Erythroblast (primary cell): ENCODE data around the gene RPS3.

Experiments
- DNase-seq, 2 experiments: peaks; one replicate each; lab custom pipeline; 2025; lab: John Stamatoyannopoulos, UW
- GATA1 ChIP-seq: IDR thresholded peaks from 2 replicates; pipeline ENCODE4 v1.6.1; 2011; ENCODE audit warnings: low read depth, mild to moderate bottlenecking, control low read depth, low read length, moderate library complexity
- POLR2A ChIP-seq: IDR thresholded peaks from 2 replicates; pipeline ENCODE4 v1.6.1; 2011; ENCODE audit warnings: mild to moderate bottlenecking, low read length

Gene RPS3

GRCh38 chr11:75420224-75421034, 21.1 kb downstream of the RPS3 start:
- TF ChIP-seq POLR2A (no peak), GATA1 (no peak)

GRCh38 chr11:75421035-75421602, 21.8 kb downstream of the RPS3 start:
- TF ChIP-seq POLR2A (no peak), GATA1 (no peak)
- DNase-seq: peak; percentile 53 to 75

More at GRCh38 chr11:75420224-75421034, 21.1 kb downstream of the RPS3 start:
- DNase-seq: peak in 1 of 2 experiments; percentile 25

GRCh38 chr11:75421902-75422247, 22.6 kb downstream of the RPS3 start:
- no peak for DNase-seq
- TF ChIP-seq POLR2A (no peak), GATA1 (no peak)

GRCh38 chr11:75422248-75423231, 23.2 kb downstream of the RPS3 start:
- DNase-seq: no peak
- TF ChIP-seq POLR2A (no peak), GATA1 (no peak)

- DNase-seq: no peak
- no peak for TF ChIP-seq GATA1
Measured at GRCh38 chr11:75423721-75424120, 24.4 kb downstream of the RPS3 start.

- no peak for TF ChIP-seq GATA1
- no peak for TF ChIP-seq POLR2A
- DNase-seq: no peak
Measured at GRCh38 chr11:75424396-75424795, 25.1 kb downstream of the RPS3 start.

GRCh38 chr11:75425422-75425821, 26.1 kb downstream of the RPS3 start:
- no peak for DNase-seq
- TF ChIP-seq POLR2A: no peak

- no peak for DNase-seq
- TF ChIP-seq GATA1 (no peak), POLR2A (no peak)
Measured at GRCh38 chr11:75426720-75427086, 27.4 kb downstream of the RPS3 start.

- DNase-seq: no peak
- no peak for TF ChIP-seq GATA1
- TF ChIP-seq POLR2A: no peak
Measured at GRCh38 chr11:75427181-75427580, 27.9 kb downstream of the RPS3 start.

- TF ChIP-seq GATA1 (no peak), POLR2A (peak; percentile 53)
- peak; percentile 92 to 93 for DNase-seq
Measured at GRCh38 chr11:75428281-75428724, 29.0 kb downstream of the RPS3 start.

- no peak for DNase-seq
- no peak for TF ChIP-seq GATA1
- TF ChIP-seq POLR2A: no peak
Measured at GRCh38 chr11:75428989-75429640, 29.8 kb downstream of the RPS3 start.

- DNase-seq: no peak
- TF ChIP-seq POLR2A (no peak), GATA1 (no peak)
Measured at GRCh38 chr11:75429641-75429901, 30.3 kb downstream of the RPS3 start.

GRCh38 chr11:75429902-75430713, 30.8 kb downstream of the RPS3 start:
- DNase-seq: peak; percentile 90 to 92
- TF ChIP-seq GATA1: no peak
- peak; percentile 24 for TF ChIP-seq POLR2A
